CD4-positive, alpha-beta memory T cell (primary cell): ENCODE measurements around the gene CCDC170. TPM values are rescaled to one million over a fixed set of nuclear protein-coding genes. Genes with fewer than 3 reads are reported as not detected.

ENCODE experiments used
- CTCF ChIA-PET: fragments of 350-600 bp; sonication (Branson Sonifier 250); formaldehyde crosslinking; loops from one replicate; lab custom pipeline; 2021; ENCODE audit warnings: inconsistent platforms; ENCODE audit not compliant: partially characterized antibody; lab: Charles Lee
- POLR2A ChIA-PET: fragments of 350-600 bp; sonication (Branson Sonifier 250); formaldehyde crosslinking; loops from one replicate; lab custom pipeline; 2021; ENCODE audit not compliant: partially characterized antibody; lab: Charles Lee
- DNase-seq, 5 donors: peaks; one replicate each; pipeline versions ENCODE4 v3.0.0 to v3.0.0-alpha.2; 2020 to 2022; ENCODE audit warnings: mixed read lengths in 1 of 5
- H3K27ac ChIP-seq: one replicate; pipeline ENCODE4 v1.7.0; 2013; ENCODE audit warnings: low read depth, low read length
- H3K27me3 ChIP-seq: 2 replicates; pipeline ENCODE4 v1.7.0; 2013; ENCODE audit warnings: mild to moderate bottlenecking, low read length, moderate library complexity; ENCODE audit not compliant: insufficient read depth
- H3K36me3 ChIP-seq: 2 replicates; pipeline ENCODE4 v1.7.0; 2013; ENCODE audit warnings: mild to moderate bottlenecking, low read length, moderate library complexity; ENCODE audit not compliant: insufficient read depth
- H3K4me1 ChIP-seq: 2 replicates; pipeline ENCODE4 v1.7.0; 2013; ENCODE audit warnings: mild to moderate bottlenecking, low read length, moderate library complexity; ENCODE audit not compliant: insufficient read depth
- H3K4me3 ChIP-seq, 2 donors: one replicate each; pipeline ENCODE4 v1.7.0; 2013; ENCODE audit warnings: low read length in 2 of 2, mild to moderate bottlenecking in 1 of 2
- H3K9me3 ChIP-seq, 2 donors: one replicate each; pipeline ENCODE4 v1.7.0; 2013; ENCODE audit warnings: low read length in 2 of 2, control low read depth in 1 of 2; ENCODE audit not compliant: control insufficient read depth in 1 of 2
- H3K27ac Mint-ChIP-seq, 7 donors: one replicate each; pipeline ENCODE4 v1.8.0; 2020 to 2021; ENCODE audit warnings: mixed read lengths in 7 of 7, mild to moderate bottlenecking in 6 of 7, inconsistent platforms in 3 of 7, moderate library complexity in 3 of 7
- H3K27me3 Mint-ChIP-seq, 2 donors: one replicate each; pipeline ENCODE4 v1.8.0; 2020 to 2021; ENCODE audit warnings: mixed read lengths in 2 of 2
- H3K36me3 Mint-ChIP-seq, 2 donors: one replicate each; pipeline ENCODE4 v1.8.0; 2020 to 2021; ENCODE audit warnings: mixed read lengths in 2 of 2, inconsistent platforms in 1 of 2, mild to moderate bottlenecking in 1 of 2
- H3K4me1 Mint-ChIP-seq, 4 donors: one replicate each; pipeline ENCODE4 v1.8.0; 2020 to 2021; ENCODE audit warnings: mixed read lengths in 4 of 4, mild to moderate bottlenecking in 1 of 4
- H3K4me3 Mint-ChIP-seq, 8 donors: one replicate each; pipeline ENCODE4 v1.8.0; 2020 to 2021; ENCODE audit warnings: mixed read lengths in 8 of 8, mild to moderate bottlenecking in 7 of 8, moderate library complexity in 6 of 8, inconsistent platforms in 3 of 8
- H3K9me3 Mint-ChIP-seq, 8 donors: one replicate each; pipeline ENCODE4 v1.8.0; 2020 to 2021; ENCODE audit warnings: mixed read lengths in 8 of 8, mild to moderate bottlenecking in 5 of 8, inconsistent platforms in 3 of 8, moderate library complexity in 1 of 8
- intact Hi-C: fragments of 100-400 bp; cut with micrococcal nuclease; formaldehyde crosslinking; loops from one replicate; pipeline ENCODE4 v1.15.1; 2023
- polyA plus RNA-seq, 2 donors: library from polyadenylated mRNA; unstranded; fragments of 300-500 nt; fragmentation: Illumina TruSeq; gene quantifications; one replicate each; pipeline ENCODE4 v1.2.3, GENCODE V29; 2021
- total RNA-seq, 2 experiments: library from RNA; stranded (reverse); gene quantifications; one replicate each; pipeline ENCODE4 v1.2.3, GENCODE V29; 2021

The CCDC170 gene
- total and polyA plus RNA-seq, 4 experiments from 2014 or later = 0.11 to 0.23 TPM; not detected in 2

- no peaks in the 10 kb centered on the region for H3K4me1 ChIP-seq
- no peaks in the 10 kb centered on the region for H3K4me1 Mint-ChIP-seq
- H3K27me3 ChIP-seq = no peaks in the 10 kb centered on the region
- no peaks in the 10 kb centered on the region for H3K36me3 Mint-ChIP-seq
- H3K9me3 ChIP-seq = no peaks in the 10 kb centered on the region
- POLR2A ChIA-PET = no interaction called here
- H3K36me3 ChIP-seq = no peaks in the 10 kb centered on the region
- H3K4me3 ChIP-seq = no peak overlapping the region
- no peaks in the 10 kb centered on the region for H3K9me3 Mint-ChIP-seq
- no peak overlapping the region for H3K4me3 Mint-ChIP-seq
- CTCF ChIA-PET = no interaction called here
- intact Hi-C loops = no loop called here
- DNase-seq = no peak
- H3K27ac Mint-ChIP-seq = no peak overlapping the region
- no peaks in the 10 kb centered on the region for H3K27me3 Mint-ChIP-seq
- H3K27ac ChIP-seq = no peak overlapping the region
Measured at GRCh38 chr6:151661509-151661908, 167.7 kb downstream of the CCDC170 start.

- Mint-ChIP-seq H3K9me3 (no peaks in the 10 kb centered on the region), H3K36me3 (no peaks in the 10 kb centered on the region), H3K27ac (no peak overlapping the region), H3K27me3 (no peaks in the 10 kb centered on the region), H3K4me1 (no peaks in the 10 kb centered on the region), H3K4me3 (no peak overlapping the region)
- Histone ChIP-seq H3K4me3 (no peak overlapping the region), H3K27me3 (no peaks in the 10 kb centered on the region), H3K36me3 (no peaks in the 10 kb centered on the region), H3K9me3 (no peaks in the 10 kb centered on the region), H3K27ac (no peak overlapping the region), H3K4me1 (no peaks in the 10 kb centered on the region)
- POLR2A ChIA-PET = no interaction called here
- CTCF ChIA-PET = no interaction called here
- intact Hi-C loops = no loop called here
- no peak for DNase-seq
Measured at GRCh38 chr6:151661928-151662327, 168.1 kb downstream of the CCDC170 start.

GRCh38 chr6:151663559-151663958 is 169.7 kb downstream of the CCDC170 start:
- H3K27me3 ChIP-seq = no peaks in the 10 kb centered on the region
- H3K9me3 Mint-ChIP-seq = no peaks in the 10 kb centered on the region
- intact Hi-C loops = no loop called here
- peaks cover 0 to 5% of the 10 kb centered on the region in 2 donors for H3K27me3 Mint-ChIP-seq
- ChIA-PET POLR2A (no interaction called here), CTCF (interaction anchor here (1.1 kb wide), 1 partner anchor 13 kb away, joined by 3 read pairs; no protein-coding TSS in a partner anchor)
- no peak overlapping the region for H3K4me3 ChIP-seq
- no peak overlapping the region for H3K27ac ChIP-seq
- no peaks in the 10 kb centered on the region for H3K4me1 Mint-ChIP-seq
- no peak for DNase-seq
- H3K27ac Mint-ChIP-seq = no peak overlapping the region
- H3K36me3 ChIP-seq = no peaks in the 10 kb centered on the region
- no peaks in the 10 kb centered on the region for H3K9me3 ChIP-seq
- H3K36me3 Mint-ChIP-seq = no peaks in the 10 kb centered on the region
- no peak overlapping the region for H3K4me3 Mint-ChIP-seq
- H3K4me1 ChIP-seq = no peaks in the 10 kb centered on the region

GRCh38 chr6:151664390-151664789 is 170.6 kb downstream of the CCDC170 start:
- no peaks in the 10 kb centered on the region for H3K9me3 Mint-ChIP-seq
- H3K27ac ChIP-seq = no peak overlapping the region
- no peak overlapping the region for H3K4me3 ChIP-seq
- CTCF ChIA-PET = interaction anchor here (1.1 kb wide), 1 partner anchor 12 kb away, joined by 3 read pairs; no protein-coding TSS in a partner anchor
- no peaks in the 10 kb centered on the region for H3K27me3 ChIP-seq
- H3K4me1 Mint-ChIP-seq = no peaks in the 10 kb centered on the region
- no peak for DNase-seq
- H3K4me3 Mint-ChIP-seq = no peak overlapping the region
- no peak overlapping the region for H3K27ac Mint-ChIP-seq
- H3K36me3 ChIP-seq = no peaks in the 10 kb centered on the region
- POLR2A ChIA-PET = no interaction called here
- no peaks in the 10 kb centered on the region for H3K9me3 ChIP-seq
- H3K4me1 ChIP-seq = no peaks in the 10 kb centered on the region
- peaks cover 4 to 5% of the 10 kb centered on the region in 2 donors for H3K27me3 Mint-ChIP-seq
- intact Hi-C loops = no loop called here
- no peaks in the 10 kb centered on the region for H3K36me3 Mint-ChIP-seq

GRCh38 chr6:151665329-151665728 is 171.5 kb downstream of the CCDC170 start:
- no peak overlapping the region for H3K4me3 ChIP-seq
- no peak for DNase-seq
- H3K27me3 Mint-ChIP-seq = peaks cover 4 to 5% of the 10 kb centered on the region in 2 donors
- no peaks in the 10 kb centered on the region for H3K36me3 Mint-ChIP-seq
- CTCF ChIA-PET = interaction anchor here (0.8 kb wide), 1 partner anchor 11 kb away, joined by 3 read pairs; no protein-coding TSS in a partner anchor
- no peaks in the 10 kb centered on the region for H3K9me3 Mint-ChIP-seq
- no peaks in the 10 kb centered on the region for H3K27me3 ChIP-seq
- no peaks in the 10 kb centered on the region for H3K4me1 Mint-ChIP-seq
- no peak overlapping the region for H3K27ac Mint-ChIP-seq
- H3K9me3 ChIP-seq = no peaks in the 10 kb centered on the region
- no peak overlapping the region for H3K4me3 Mint-ChIP-seq
- no peak overlapping the region for H3K27ac ChIP-seq
- POLR2A ChIA-PET = no interaction called here
- no peaks in the 10 kb centered on the region for H3K36me3 ChIP-seq
- H3K4me1 ChIP-seq = no peaks in the 10 kb centered on the region
- intact Hi-C loops = no loop called here

GRCh38 chr6:151666526-151666925 is 172.7 kb downstream of the CCDC170 start:
- ChIA-PET POLR2A (no interaction called here), CTCF (interaction anchor here (0.7 kb wide), 1 partner anchor 10 kb away, joined by 3 read pairs; no protein-coding TSS in a partner anchor)
- H3K36me3 Mint-ChIP-seq = no peaks in the 10 kb centered on the region
- H3K9me3 Mint-ChIP-seq = no peaks in the 10 kb centered on the region
- no peak overlapping the region for H3K27ac ChIP-seq
- peaks cover 6 to 8% of the 10 kb centered on the region in 2 donors for H3K27me3 Mint-ChIP-seq
- no peaks in the 10 kb centered on the region for H3K27me3 ChIP-seq
- no peak for DNase-seq
- no peak overlapping the region for H3K4me3 Mint-ChIP-seq
- intact Hi-C loops = no loop called here
- H3K9me3 ChIP-seq = no peaks in the 10 kb centered on the region
- no peaks in the 10 kb centered on the region for H3K4me1 Mint-ChIP-seq
- H3K27ac Mint-ChIP-seq = no peak overlapping the region
- no peak overlapping the region for H3K4me3 ChIP-seq
- H3K4me1 ChIP-seq = no peaks in the 10 kb centered on the region
- no peaks in the 10 kb centered on the region for H3K36me3 ChIP-seq

- Mint-ChIP-seq H3K27me3 (peaks cover 6 to 8% of the 10 kb centered on the region in 2 donors), H3K4me1 (no peaks in the 10 kb centered on the region), H3K36me3 (no peaks in the 10 kb centered on the region), H3K27ac (no peak overlapping the region), H3K4me3 (no peak overlapping the region), H3K9me3 (no peaks in the 10 kb centered on the region)
- Histone ChIP-seq H3K27me3 (no peaks in the 10 kb centered on the region), H3K27ac (no peak overlapping the region), H3K4me1 (no peaks in the 10 kb centered on the region), H3K36me3 (no peaks in the 10 kb centered on the region), H3K4me3 (no peak overlapping the region), H3K9me3 (no peaks in the 10 kb centered on the region)
- intact Hi-C loops = no loop called here
- ChIA-PET CTCF (no interaction called here), POLR2A (no interaction called here)
- DNase-seq = no peak
Measured at GRCh38 chr6:151669208-151669560, 175.4 kb downstream of the CCDC170 start.

- Mint-ChIP-seq H3K9me3 (no peaks in the 10 kb centered on the region), H3K27me3 (peaks cover 6 to 8% of the 10 kb centered on the region in 2 donors), H3K4me1 (no peaks in the 10 kb centered on the region), H3K27ac (no peak overlapping the region), H3K36me3 (no peaks in the 10 kb centered on the region), H3K4me3 (no peak overlapping the region)
- H3K27me3 ChIP-seq = no peaks in the 10 kb centered on the region
- no peak overlapping the region for H3K27ac ChIP-seq
- no peaks in the 10 kb centered on the region for H3K9me3 ChIP-seq
- POLR2A ChIA-PET = no interaction called here
- CTCF ChIA-PET = no interaction called here
- H3K4me1 ChIP-seq = no peaks in the 10 kb centered on the region
- no peak overlapping the region for H3K4me3 ChIP-seq
- intact Hi-C loops = loop anchor here (10.0 kb wide), 1 partner anchor 225 kb away; no protein-coding TSS in a partner anchor
- DNase-seq = no peak
- H3K36me3 ChIP-seq = no peaks in the 10 kb centered on the region
Measured at GRCh38 chr6:151670116-151670515, 176.3 kb downstream of the CCDC170 start.
